Chondrocyte (in vitro differentiated cells): ENCODE results near the gene TOMM20L. TPM values are rescaled to one million over a fixed set of nuclear protein-coding genes. Genes with fewer than 3 reads are reported as not detected.
"Not testable (repeated sequence)": the region's sequence is repeated elsewhere in the genome, so short reads cannot be mapped to it uniquely, and the experiment has no call there.

Experiments
- DNase-seq: peaks from one replicate; pipeline ENCODE4 v3.0.0; 2021; ENCODE audit warnings: mixed read lengths, low spot score
- H3K27ac Mint-ChIP-seq: one replicate; pipeline ENCODE4 v1.8.0; 2021; ENCODE audit warnings: mild to moderate bottlenecking, moderate library complexity, mixed read lengths; ENCODE audit not compliant: unreplicated experiment
- H3K27me3 Mint-ChIP-seq: 2 replicates; pipeline ENCODE4 v1.8.0; 2021; ENCODE audit warnings: low read depth, mixed read lengths
- H3K36me3 Mint-ChIP-seq: 2 replicates; pipeline ENCODE4 v1.8.0; 2021; ENCODE audit warnings: low read depth, mixed read lengths
- H3K4me1 Mint-ChIP-seq: 2 replicates; pipeline ENCODE4 v1.8.0; 2021; ENCODE audit warnings: low read depth, mild to moderate bottlenecking, mixed read lengths
- H3K4me3 Mint-ChIP-seq: one replicate; pipeline ENCODE4 v1.8.0; 2021; ENCODE audit warnings: mild to moderate bottlenecking, moderate library complexity, mixed read lengths; ENCODE audit not compliant: unreplicated experiment
- H3K9me3 Mint-ChIP-seq: 2 replicates; pipeline ENCODE4 v1.8.0; 2021; ENCODE audit warnings: low read depth, mixed read lengths
- total RNA-seq: library from RNA; stranded (reverse); gene quantifications from 3 replicates; pipeline ENCODE4 v1.2.1, GENCODE V29; 2021
- TF ChIP-seq, protein P1 (sequence below): fragments of 200-600 bp; sonication (generic); IDR thresholded peaks from 2 replicates; pipeline ENCODE4 v1.5.0; 2021; ENCODE audit warnings: antibody characterized with exemption, mild to moderate bottlenecking, moderate library complexity

TOMM20L gene
- total RNA-seq, 1 donor from 2014 or later: not detected

DNA sequence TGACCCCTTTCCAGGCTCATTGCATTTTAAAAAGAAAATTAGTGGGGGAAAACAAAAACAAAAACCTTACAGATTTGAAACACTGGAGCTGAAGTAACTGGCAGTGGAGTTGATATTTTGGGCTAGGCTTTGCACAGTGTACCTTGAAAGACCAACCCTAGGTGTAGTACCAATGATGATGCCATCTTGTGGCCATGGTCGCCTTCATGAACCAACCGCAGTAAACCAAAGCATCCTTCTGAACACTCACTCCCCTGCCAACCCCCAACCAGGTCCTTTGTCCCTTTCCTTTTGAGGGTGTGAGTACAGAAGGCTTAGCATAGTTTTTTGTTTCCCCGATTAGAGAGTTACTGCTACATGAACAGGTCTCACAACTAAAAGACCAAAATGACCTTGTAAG is 5.9 kb downstream of the TOMM20L start:
- H3K36me3 Mint-ChIP-seq: peaks cover 2% of the 10 kb centered on the region
- no peaks in the 10 kb centered on the region for H3K9me3 Mint-ChIP-seq
- H3K27ac Mint-ChIP-seq: no peak overlapping the region
- no peaks in the 10 kb centered on the region for H3K4me1 Mint-ChIP-seq
- TF ChIP-seq, protein P1, sequence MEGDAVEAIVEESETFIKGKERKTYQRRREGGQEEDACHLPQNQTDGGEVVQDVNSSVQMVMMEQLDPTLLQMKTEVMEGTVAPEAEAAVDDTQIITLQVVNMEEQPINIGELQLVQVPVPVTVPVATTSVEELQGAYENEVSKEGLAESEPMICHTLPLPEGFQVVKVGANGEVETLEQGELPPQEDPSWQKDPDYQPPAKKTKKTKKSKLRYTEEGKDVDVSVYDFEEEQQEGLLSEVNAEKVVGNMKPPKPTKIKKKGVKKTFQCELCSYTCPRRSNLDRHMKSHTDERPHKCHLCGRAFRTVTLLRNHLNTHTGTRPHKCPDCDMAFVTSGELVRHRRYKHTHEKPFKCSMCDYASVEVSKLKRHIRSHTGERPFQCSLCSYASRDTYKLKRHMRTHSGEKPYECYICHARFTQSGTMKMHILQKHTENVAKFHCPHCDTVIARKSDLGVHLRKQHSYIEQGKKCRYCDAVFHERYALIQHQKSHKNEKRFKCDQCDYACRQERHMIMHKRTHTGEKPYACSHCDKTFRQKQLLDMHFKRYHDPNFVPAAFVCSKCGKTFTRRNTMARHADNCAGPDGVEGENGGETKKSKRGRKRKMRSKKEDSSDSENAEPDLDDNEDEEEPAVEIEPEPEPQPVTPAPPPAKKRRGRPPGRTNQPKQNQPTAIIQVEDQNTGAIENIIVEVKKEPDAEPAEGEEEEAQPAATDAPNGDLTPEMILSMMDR: peak; percentile 23
- H3K27me3 Mint-ChIP-seq: no peaks in the 10 kb centered on the region
- no peak overlapping the region for H3K4me3 Mint-ChIP-seq
- no peak for DNase-seq

DNA sequence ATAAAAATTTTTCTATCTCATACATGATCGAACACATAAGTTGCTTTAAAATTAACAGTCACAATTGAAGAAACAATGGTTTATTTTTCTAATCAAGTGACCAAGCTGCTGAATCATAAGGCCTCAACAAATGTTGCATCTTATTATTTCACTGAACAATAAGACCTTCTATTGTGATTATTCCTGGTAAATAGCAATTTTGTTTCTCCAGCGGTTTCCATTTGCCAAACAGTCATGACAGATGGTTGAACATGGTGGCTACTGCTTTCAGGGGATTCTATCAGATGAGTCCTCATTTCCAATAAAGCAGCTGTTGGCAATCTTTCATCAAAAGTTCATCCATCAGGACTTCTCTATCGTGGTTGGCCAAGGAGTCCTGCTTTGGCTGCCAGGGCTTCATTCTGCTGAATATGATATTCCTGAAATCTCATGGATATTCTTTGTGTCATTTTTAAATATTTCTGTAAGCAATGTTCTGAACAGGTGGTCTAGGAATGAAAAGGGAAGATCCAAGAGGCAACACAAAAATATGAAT is 13.0 kb downstream of the TOMM20L start:
- no peak overlapping the region for H3K27ac Mint-ChIP-seq
- no peak overlapping the region for H3K4me3 Mint-ChIP-seq
- no peak for DNase-seq
- no peaks in the 10 kb centered on the region for H3K9me3 Mint-ChIP-seq
- H3K4me1 Mint-ChIP-seq: no peaks in the 10 kb centered on the region
- no peaks in the 10 kb centered on the region for H3K27me3 Mint-ChIP-seq
- peaks cover 18% of the 10 kb centered on the region for H3K36me3 Mint-ChIP-seq
- TF ChIP-seq, protein P1: no peak

DNA sequence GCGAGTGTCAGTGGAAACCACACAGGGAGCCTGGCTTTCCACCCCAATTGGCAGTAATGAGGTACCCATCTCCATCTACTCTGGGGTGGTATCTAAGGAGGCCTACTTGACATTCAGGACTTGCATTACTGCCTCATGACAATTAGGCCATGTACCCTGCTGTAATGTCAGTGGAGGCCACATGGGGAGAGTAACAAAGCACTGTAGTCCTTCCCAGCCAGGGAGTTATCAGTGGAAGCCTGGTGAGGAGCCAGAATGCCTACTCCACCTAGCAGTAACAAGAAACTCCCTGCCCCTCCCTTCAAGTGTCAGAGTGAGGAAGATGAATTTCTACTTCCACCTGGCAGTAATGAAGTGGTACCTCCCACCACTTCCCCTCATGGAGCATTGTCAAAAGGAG is 19.1 kb downstream of the TOMM20L start:
- no peaks in the 10 kb centered on the region for H3K27me3 Mint-ChIP-seq
- no peak overlapping the region for H3K27ac Mint-ChIP-seq
- TF ChIP-seq, protein P1: no peak
- no peaks in the 10 kb centered on the region for H3K4me1 Mint-ChIP-seq
- H3K9me3 Mint-ChIP-seq: no peaks in the 10 kb centered on the region
- no peak for DNase-seq
- peaks cover 23% of the 10 kb centered on the region for H3K36me3 Mint-ChIP-seq
- no peak overlapping the region for H3K4me3 Mint-ChIP-seq

DNA sequence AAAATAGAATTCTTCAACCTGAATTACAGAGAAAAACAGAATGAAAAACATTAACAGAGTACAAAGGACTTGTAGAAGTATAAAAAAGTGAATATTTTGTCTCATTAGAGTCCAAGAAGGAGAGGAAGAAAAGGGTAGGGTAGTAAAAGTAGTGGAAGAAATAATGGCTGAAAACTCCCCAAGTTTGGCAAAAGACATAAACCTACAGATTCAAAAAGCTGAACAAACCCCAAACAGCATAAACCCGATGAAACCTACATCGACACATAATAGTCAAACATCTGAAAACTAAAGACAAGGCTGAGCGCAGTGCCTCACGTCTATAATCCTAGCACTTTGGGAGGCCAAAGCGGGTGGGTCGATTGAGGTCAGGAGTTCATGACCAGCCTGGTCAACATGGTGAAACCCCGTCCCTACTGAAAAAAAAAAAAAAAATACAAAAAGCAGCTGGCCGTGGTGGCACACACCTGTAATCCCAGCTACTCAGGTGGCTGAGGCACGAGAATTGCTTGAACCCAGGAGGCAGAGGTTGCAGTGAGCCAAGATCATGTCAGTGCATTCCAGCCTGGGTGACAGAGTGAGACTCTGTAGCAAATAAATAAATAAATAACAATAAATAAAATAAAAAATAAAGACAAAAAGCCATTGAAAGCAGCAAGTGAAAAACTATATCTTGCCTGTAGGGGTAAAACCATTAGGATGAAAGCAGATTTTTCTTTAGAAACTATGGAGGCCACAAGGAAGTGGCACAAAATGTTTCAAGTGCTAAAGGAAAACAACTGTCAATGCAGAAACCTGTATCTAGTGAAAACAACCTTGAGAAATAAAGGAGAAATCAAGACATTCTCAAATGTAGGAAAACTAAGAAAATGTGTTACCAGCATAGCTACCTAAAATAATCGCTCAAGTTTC is 20.2 kb downstream of the TOMM20L start:
- TF ChIP-seq, protein P1: peak; percentile 14
- Mint-ChIP-seq H3K36me3 (peaks cover 23% of the 10 kb centered on the region), H3K4me1 (no peaks in the 10 kb centered on the region), H3K27ac (no peak overlapping the region), H3K27me3 (no peaks in the 10 kb centered on the region), H3K4me3 (no peak overlapping the region), H3K9me3 (no peaks in the 10 kb centered on the region)
- DNase-seq: no peak

DNA sequence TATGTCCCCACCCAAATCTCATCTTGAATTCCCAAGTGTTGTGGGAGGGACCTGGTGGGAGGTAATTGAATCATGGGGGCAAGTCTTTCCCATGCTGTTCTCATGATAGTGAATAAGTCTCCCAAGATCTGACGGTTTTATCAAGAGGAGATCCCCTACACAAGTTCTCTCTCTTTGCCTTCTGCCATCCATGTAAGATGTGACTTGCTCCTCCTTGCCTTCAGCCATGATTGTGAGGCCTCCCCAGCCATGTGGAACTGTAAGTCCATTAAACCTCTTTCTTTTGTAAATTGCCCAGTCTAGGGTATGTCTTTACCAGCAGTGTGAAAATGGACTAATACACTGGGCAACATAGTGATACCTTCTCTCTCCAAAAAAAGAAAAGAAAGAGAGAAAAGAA is 21.2 kb downstream of the TOMM20L start:
- DNase-seq, H3K4me3 Mint-ChIP-seq, H3K9me3 Mint-ChIP-seq, H3K27me3 Mint-ChIP-seq, H3K27ac Mint-ChIP-seq, H3K4me1 Mint-ChIP-seq: not testable (repeated sequence)
- H3K36me3 Mint-ChIP-seq: peaks cover 19% of the 10 kb centered on the region
